IMR-90 (cell line): Measurements from ENCODE around the gene PTGES2. TPM values are rescaled to one million over a fixed set of nuclear protein-coding genes. Genes with fewer than 3 reads are reported as not detected.

Source experiments
- ATAC-seq: fragments of 200-7000 bp; cut with Tn5 transposase; 2 replicates; pipeline ENCODE4 v1.9.1; 2020; ENCODE audit warnings: low read depth, mild to moderate bottlenecking, moderate library complexity
- BruUV-seq: library from RNA; stranded (reverse); fragments of 400-500 nt; replicated peaks from 2 replicates; lab custom pipeline; 2021; lab: Mats Ljungman, UMichigan
- CTCF ChIA-PET: fragments of 300-600 bp; formaldehyde crosslinking; extraction: SDS; loops from one replicate; lab custom pipeline; 2021; ENCODE audit warnings: antibody characterized with exemption; lab: Yijun Ruan, JAX
- POLR2A ChIA-PET: fragments of 300-600 bp; sonication (Branson Sonifier 250); formaldehyde crosslinking; loops from one replicate; lab custom pipeline; 2022; ENCODE audit warnings: antibody characterized with exemption; ENCODE audit not compliant: unreplicated experiment; lab: Charles Lee
- DNase-seq: peaks from one replicate; pipeline ENCODE4 v3.0.0; 2013
- H2AFZ ChIP-seq: replicated peaks from 2 replicates; pipeline ENCODE3; 2013; ENCODE audit warnings: low read length, mild to moderate bottlenecking; ENCODE audit not compliant: poor library complexity
- H2AK5ac ChIP-seq: 2 replicates; pipeline ENCODE4 v1.6.1; 2013; ENCODE audit warnings: low read depth, low read length, inconsistent platforms
- H2AK9ac ChIP-seq: replicated peaks from 2 replicates; pipeline ENCODE3; 2013; ENCODE audit warnings: mild to moderate bottlenecking, low read depth, low read length, moderate library complexity; ENCODE audit not compliant: poor library complexity
- H2BK120ac ChIP-seq: 2 replicates; pipeline ENCODE4 v1.6.1; 2013; ENCODE audit warnings: low read depth, low read length, inconsistent platforms
- H2BK15ac ChIP-seq: 3 replicates; pipeline ENCODE4 v1.6.1; 2013; ENCODE audit warnings: low read depth, low read length, inconsistent platforms
- H2BK20ac ChIP-seq: 2 replicates; pipeline ENCODE4 v1.6.1; 2013; ENCODE audit warnings: low read depth, mild to moderate bottlenecking, inconsistent platforms, low read length, moderate library complexity
- H2BK5ac ChIP-seq: 2 replicates; pipeline ENCODE4 v1.6.1; 2013; ENCODE audit warnings: mild to moderate bottlenecking, low read depth, low read length, inconsistent platforms; ENCODE audit not compliant: poor library complexity, severe bottlenecking
- H3K14ac ChIP-seq: replicated peaks from 2 replicates; pipeline ENCODE4 v1.6.1; 2013; ENCODE audit warnings: low read depth, low read length, inconsistent platforms
- H3K18ac ChIP-seq: 2 replicates; pipeline ENCODE4 v1.6.1; 2013; ENCODE audit warnings: low read depth, low read length, control low read depth
- H3K23ac ChIP-seq: 2 replicates; pipeline ENCODE4 v1.6.1; 2013; ENCODE audit warnings: low read depth, low read length, inconsistent platforms
- H3K27ac ChIP-seq: 2 replicates; pipeline ENCODE4 v1.5.1; 2013; ENCODE audit warnings: mild to moderate bottlenecking, control low read depth, low read length; ENCODE audit not compliant: insufficient read depth
- H3K27me3 ChIP-seq: 2 replicates; pipeline ENCODE4 v1.6.1; 2013; ENCODE audit warnings: low read length; ENCODE audit not compliant: control insufficient read depth, insufficient read depth
- H3K36me3 ChIP-seq: 2 replicates; pipeline ENCODE4 v1.6.1; 2013; ENCODE audit warnings: low read length, mixed read lengths; ENCODE audit not compliant: control insufficient read depth, insufficient read depth
- H3K4ac ChIP-seq: 2 replicates; pipeline ENCODE4 v1.6.1; 2013; ENCODE audit warnings: low read depth, low read length, inconsistent platforms
- H3K4me1 ChIP-seq: 2 replicates; pipeline ENCODE4 v1.6.1; 2013; ENCODE audit warnings: low read length, mixed read lengths; ENCODE audit not compliant: control insufficient read depth, insufficient read depth
- H3K4me2 ChIP-seq: 2 replicates; pipeline ENCODE4 v1.6.1; 2013; ENCODE audit warnings: low read depth, mild to moderate bottlenecking, control low read depth, low read length, moderate library complexity
- H3K4me3 ChIP-seq: 2 replicates; pipeline ENCODE4 v1.5.1; 2013; ENCODE audit warnings: low read depth, mild to moderate bottlenecking, control low read depth, low read length, moderate library complexity; ENCODE audit not compliant: insufficient read depth
- H3K56ac ChIP-seq: 2 replicates; pipeline ENCODE4 v1.6.1; 2013; ENCODE audit warnings: low read length, inconsistent platforms; ENCODE audit not compliant: insufficient read depth; ENCODE audit errors: extremely low read depth
- H3K79me1 ChIP-seq, 2 experiments: 2 replicates each; pipeline ENCODE4 v1.6.1; 2013; ENCODE audit warnings: low read length in 2 of 2, inconsistent platforms in 1 of 2, low read depth in 1 of 2
- H3K9ac ChIP-seq: 2 replicates; pipeline ENCODE4 v1.6.1; 2013; ENCODE audit warnings: low read depth, low read length, control low read depth
- H3K9me1 ChIP-seq: 2 replicates; pipeline ENCODE4 v1.6.1; 2013; ENCODE audit warnings: low read length, inconsistent platforms; ENCODE audit not compliant: insufficient read depth
- H3K9me3 ChIP-seq: 2 replicates; pipeline ENCODE4 v1.6.1; 2013; ENCODE audit warnings: low read length; ENCODE audit not compliant: control insufficient read depth, insufficient read depth
- H4K20me1 ChIP-seq: 2 replicates; pipeline ENCODE4 v1.6.1; 2013; ENCODE audit warnings: low read length, inconsistent platforms; ENCODE audit not compliant: insufficient read depth
- H4K5ac ChIP-seq: 2 replicates; pipeline ENCODE4 v1.6.1; 2013; ENCODE audit warnings: mild to moderate bottlenecking, low read depth, low read length, control low read depth
- H4K8ac ChIP-seq, 2 experiments: 2 replicates each; pipeline ENCODE4 v1.6.1; 2013; ENCODE audit warnings: low read depth in 2 of 2, low read length in 2 of 2, control low read depth in 1 of 2, inconsistent platforms in 1 of 2
- H4K91ac ChIP-seq: 2 replicates; pipeline ENCODE4 v1.6.1; 2013; ENCODE audit warnings: low read depth, low read length, inconsistent platforms; ENCODE audit not compliant: insufficient read depth
- BHLHE40 ChIP-seq: fragments of 150-350 bp; IDR thresholded peaks from 2 replicates; pipeline ENCODE4 v1.6.1; 2016; ENCODE audit warnings: mild to moderate bottlenecking, low read depth, low read length
- CEBPB ChIP-seq: IDR thresholded peaks from 2 replicates; pipeline ENCODE4 v1.6.1; 2012; ENCODE audit warnings: low read depth, low read length, improper control_type of control experiment
- CTCF ChIP-seq: conservative IDR thresholded peaks from 2 replicates; pipeline ENCODE4 v1.5.1; 2012; ENCODE audit warnings: mild to moderate bottlenecking, low read depth, low read length, improper control_type of control experiment
- FOS ChIP-seq: fragments of 150-350 bp; IDR thresholded peaks from 2 replicates; pipeline ENCODE4 v1.6.1; 2016; ENCODE audit warnings: low read depth, low read length
- MAFK ChIP-seq: IDR thresholded peaks from 2 replicates; pipeline ENCODE4 v1.6.1; 2012; ENCODE audit warnings: low read depth, low read length, improper control_type of control experiment
- MAZ ChIP-seq: IDR thresholded peaks from 2 replicates; pipeline ENCODE4 v1.6.1; 2012; ENCODE audit warnings: low read depth, mild to moderate bottlenecking, low read length, improper control_type of control experiment, moderate library complexity, borderline replicate concordance
- MXI1 ChIP-seq: IDR thresholded peaks from 2 replicates; pipeline ENCODE4 v1.6.1; 2012; ENCODE audit warnings: low read depth, mild to moderate bottlenecking, low read length, moderate library complexity, borderline replicate concordance
- NFE2L2 ChIP-seq: fragments of 150-350 bp; IDR thresholded peaks from 2 replicates; pipeline ENCODE4 v1.6.1; 2016; ENCODE audit warnings: low read depth, mild to moderate bottlenecking, low read length
- POLR2A ChIP-seq: IDR thresholded peaks from 2 replicates; pipeline ENCODE4 v1.6.1; 2012; ENCODE audit warnings: mild to moderate bottlenecking, low read depth, low read length
- RAD21 ChIP-seq: IDR thresholded peaks from 2 replicates; pipeline ENCODE4 v1.6.1; 2012; ENCODE audit warnings: low read length, improper control_type of control experiment
- RCOR1 ChIP-seq: IDR thresholded peaks from 2 replicates; pipeline ENCODE4 v1.6.1; 2012; ENCODE audit warnings: mild to moderate bottlenecking, low read length, improper control_type of control experiment; ENCODE audit not compliant: insufficient replicate concordance
- RFX5 ChIP-seq: IDR thresholded peaks from 2 replicates; pipeline ENCODE4 v1.8.0; 2012; ENCODE audit warnings: low read depth, mild to moderate bottlenecking, low read length, moderate library complexity
- SMC3 ChIP-seq: fragments of 150-350 bp; IDR thresholded peaks from 2 replicates; pipeline ENCODE4 v1.6.1; 2016; ENCODE audit warnings: low read depth, mild to moderate bottlenecking, antibody characterized with exemption, low read length, moderate library complexity
- WGBS, 2 experiments: methylation state at CpG; one replicate each; pipeline versions ENCODE4 v1.1.5 to v1.1.7; 2013; ENCODE audit warnings: missing lambda C conversion rate in 2 of 2; ENCODE audit not compliant: insufficient read length in 1 of 2; ENCODE audit errors: extremely low coverage in 2 of 2; 5-methylcytosine and 5-hydroxymethylcytosine counted together
- dilution Hi-C: fragments of 300-500 bp; cut with HindIII; formaldehyde crosslinking; loops from one replicate; pipeline ENCODE4 v1.14.3; 2018; ENCODE audit warnings: low sequenced_read_pairs; ENCODE audit not compliant: unreplicated experiment
- in situ Hi-C: fragments of 300-500 bp; cut with MboI; formaldehyde crosslinking; loops from 3 replicates; pipeline ENCODE4 v1.14.3; 2019; ENCODE audit warnings: low sequenced_read_pairs, inconsistent platforms, mixed read lengths
- intact Hi-C: fragments of 100-400 bp; cut with micrococcal nuclease; formaldehyde crosslinking; loops from 2 replicates; pipeline ENCODE4 v1.10.0; 2022
- polyA plus RNA-seq, 3 experiments: library from polyadenylated mRNA; depleted of rRNA; stranded (reverse); fragments of >200 nt; gene quantifications; 2 replicates each; pipeline ENCODE4 v1.2.3, GENCODE V29; 2012; ENCODE audit warnings: low replicate concordance in 1 of 3
- total RNA-seq: library from RNA; depleted of rRNA; stranded (reverse); fragments of >200 nt; gene quantifications from 2 replicates; pipeline ENCODE4 v1.2.3, GENCODE V29; 2012
- TF ChIP-seq, protein P1 (sequence below): fragments of 150-350 bp; IDR thresholded peaks from 2 replicates; pipeline ENCODE4 v1.6.1; 2017; ENCODE audit warnings: mild to moderate bottlenecking, antibody characterized with exemption, low read length, low read depth
- TF ChIP-seq, protein P2 (sequence below): fragments of 150-350 bp; IDR thresholded peaks from 2 replicates; pipeline ENCODE4 v1.6.1; 2016; ENCODE audit warnings: low read depth, mild to moderate bottlenecking, low read length, moderate library complexity, borderline replicate concordance

Gene PTGES2
- total and polyA plus RNA-seq, 2 of the 4 experiments (the other 2 are of a cell fraction) = 100 to 107 TPM

GRCh38 chr9:128104171-128104618 lies 23.3 kb downstream of the PTGES2 start:
- no peak for DNase-seq
- Histone ChIP-seq H3K23ac (no peak overlapping the region), H4K20me1 (peaks cover 44% of the 10 kb centered on the region), H2AK5ac (no peak overlapping the region), H3K4ac (no peak overlapping the region), H3K27ac (no peak overlapping the region), H3K4me2 (no peak overlapping the region), H2BK5ac (no peak overlapping the region), H3K27me3 (no peaks in the 10 kb centered on the region), H3K9me3 (no peaks in the 10 kb centered on the region), H3K4me1 (peaks cover 17% of the 10 kb centered on the region), H3K36me3 (peaks cover 71% of the 10 kb centered on the region), H2BK15ac (no peak overlapping the region), H3K79me1 (peaks cover 20 to 71% of the 10 kb centered on the region in 2 experiments), H4K91ac (no peak overlapping the region), H3K4me3 (no peak overlapping the region), H2AK9ac (no peak overlapping the region), H4K8ac (no peak overlapping the region; a peak in 1 of 4 replicates), H2BK120ac (no peak overlapping the region), H3K9ac (no peak overlapping the region), H3K56ac (no peak overlapping the region), H3K14ac (no peak overlapping the region), H4K5ac (no peak overlapping the region), H3K18ac (no peak overlapping the region), H2BK20ac (no peak overlapping the region), H3K9me1 (peaks cover 19% of the 10 kb centered on the region; the same call in 1 of the 2 replicates), H2AFZ (no peak overlapping the region)
- dilution Hi-C loops = no loop called here
- ATAC-seq = no peak
- WGBS, 2 experiments = 93% methylated on average over 4 of the region's 6 CpGs; no CpG with 5 or more reads in 1 of the 2 experiments
- TF ChIP-seq FOS (no peak), MXI1 (no peak), MAFK (no peak), CTCF (no peak), CEBPB (no peak), SMC3 (no peak), RAD21 (no peak), POLR2A (no peak), NFE2L2 (no peak), RFX5 (no peak), RCOR1 (no peak), BHLHE40 (no peak), MAZ (no peak)
- TF ChIP-seq, protein P1, sequence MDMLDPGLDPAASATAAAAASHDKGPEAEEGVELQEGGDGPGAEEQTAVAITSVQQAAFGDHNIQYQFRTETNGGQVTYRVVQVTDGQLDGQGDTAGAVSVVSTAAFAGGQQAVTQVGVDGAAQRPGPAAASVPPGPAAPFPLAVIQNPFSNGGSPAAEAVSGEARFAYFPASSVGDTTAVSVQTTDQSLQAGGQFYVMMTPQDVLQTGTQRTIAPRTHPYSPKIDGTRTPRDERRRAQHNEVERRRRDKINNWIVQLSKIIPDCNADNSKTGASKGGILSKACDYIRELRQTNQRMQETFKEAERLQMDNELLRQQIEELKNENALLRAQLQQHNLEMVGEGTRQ = no peak
- TF ChIP-seq, protein P2, sequence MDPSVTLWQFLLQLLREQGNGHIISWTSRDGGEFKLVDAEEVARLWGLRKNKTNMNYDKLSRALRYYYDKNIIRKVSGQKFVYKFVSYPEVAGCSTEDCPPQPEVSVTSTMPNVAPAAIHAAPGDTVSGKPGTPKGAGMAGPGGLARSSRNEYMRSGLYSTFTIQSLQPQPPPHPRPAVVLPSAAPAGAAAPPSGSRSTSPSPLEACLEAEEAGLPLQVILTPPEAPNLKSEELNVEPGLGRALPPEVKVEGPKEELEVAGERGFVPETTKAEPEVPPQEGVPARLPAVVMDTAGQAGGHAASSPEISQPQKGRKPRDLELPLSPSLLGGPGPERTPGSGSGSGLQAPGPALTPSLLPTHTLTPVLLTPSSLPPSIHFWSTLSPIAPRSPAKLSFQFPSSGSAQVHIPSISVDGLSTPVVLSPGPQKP = no peak
- intact Hi-C loops = no loop called here
- BruUV-seq = no TSS peak
- ChIA-PET CTCF (no interaction called here), POLR2A (no interaction called here)
- in situ Hi-C loops = no loop called here
